PC-9 (cell line): ENCODE results near the gene LTK. TPM values are rescaled to one million over a fixed set of nuclear protein-coding genes. Genes with fewer than 3 reads are reported as not detected.

ENCODE experiments used
- BruUV-seq: library from RNA; stranded (reverse); fragments of 400-500 nt; replicated peaks from 2 replicates; lab custom pipeline; 2021; lab: Mats Ljungman, UMichigan
- CTCF ChIA-PET: fragments of 300-600 bp; sonication (Branson Sonifier 250); formaldehyde crosslinking; loops from one replicate; lab custom pipeline; 2022; ENCODE audit warnings: antibody characterized with exemption; lab: Charles Lee
- POLR2A ChIA-PET: fragments of 300-600 bp; sonication (Branson Sonifier 250); formaldehyde crosslinking; loops from one replicate; lab custom pipeline; 2022; ENCODE audit warnings: antibody characterized with exemption; ENCODE audit not compliant: unreplicated experiment; lab: Charles Lee
- DNase-seq, 2 experiments: peaks; one replicate each; pipeline versions ENCODE4 v3.0.0 to v3.0.0-alpha.2; 2015 to 2022; ENCODE audit warnings: mixed read lengths in 1 of 2
- H2AFZ ChIP-seq: fragments of 200-600 bp; sonication (generic); 2 replicates; pipeline ENCODE4 v1.8.1; 2017; ENCODE audit warnings: antibody characterized with exemption
- H3F3A ChIP-seq: fragments of 200-600 bp; sonication (generic); 2 replicates; pipeline ENCODE4 v1.8.1; 2017; ENCODE audit warnings: antibody characterized with exemption, mild to moderate bottlenecking, low read depth; ENCODE audit not compliant: insufficient read depth
- H3K27ac ChIP-seq: fragments of 200-600 bp; sonication (generic); 2 replicates; pipeline ENCODE4 v1.6.1; 2016; ENCODE audit warnings: mixed run types
- H3K27me3 ChIP-seq: fragments of 200-600 bp; sonication (generic); 2 replicates; pipeline ENCODE4 v1.6.1; 2016; ENCODE audit warnings: low read depth, mixed run types; ENCODE audit not compliant: insufficient read depth
- H3K36me3 ChIP-seq: fragments of 200-600 bp; sonication (generic); 2 replicates; pipeline ENCODE4 v1.6.1; 2016; ENCODE audit warnings: low read depth, mixed run types
- H3K4me1 ChIP-seq: fragments of 200-600 bp; sonication (generic); replicated peaks from 2 replicates; pipeline ENCODE4 v1.6.1; 2016; ENCODE audit warnings: mixed run types; ENCODE audit not compliant: insufficient read depth
- H3K4me2 ChIP-seq: fragments of 200-600 bp; sonication (generic); 2 replicates; pipeline ENCODE4 v1.6.1; 2017; ENCODE audit warnings: mixed run types
- H3K4me3 ChIP-seq: fragments of 200-600 bp; sonication (generic); 2 replicates; pipeline ENCODE4 v1.6.1; 2016; ENCODE audit warnings: mixed run types
- H3K79me2 ChIP-seq: fragments of 200-600 bp; sonication (generic); 2 replicates; pipeline ENCODE4 v1.6.1; 2017; ENCODE audit warnings: low read depth, mixed run types
- H3K9me2 ChIP-seq: fragments of 200-600 bp; sonication (generic); 2 replicates; pipeline ENCODE4 v1.8.1; 2017; ENCODE audit warnings: mild to moderate bottlenecking; ENCODE audit not compliant: insufficient read depth
- H3K9me3 ChIP-seq: fragments of 200-600 bp; sonication (generic); 2 replicates; pipeline ENCODE4 v1.8.1; 2016; ENCODE audit warnings: low read depth; ENCODE audit not compliant: insufficient read depth
- H4K20me1 ChIP-seq: fragments of 200-600 bp; sonication (generic); 2 replicates; pipeline ENCODE4 v1.8.1; 2017; ENCODE audit not compliant: insufficient read depth
- CTCF ChIP-seq: fragments of 200-600 bp; sonication (generic); conservative IDR thresholded peaks from 2 replicates; pipeline ENCODE4 v1.6.1; 2017; ENCODE audit warnings: mixed run types, antibody characterized with exemption, mild to moderate bottlenecking, moderate library complexity
- EZH2 ChIP-seq: fragments of 200-600 bp; sonication (generic); IDR thresholded peaks from 2 replicates; pipeline ENCODE4 v1.8.0; 2017; ENCODE audit warnings: antibody characterized with exemption, low read depth
- intact Hi-C: fragments of 100-400 bp; cut with micrococcal nuclease; formaldehyde crosslinking; loops from one replicate; pipeline ENCODE4 v1.10.0; 2022; ENCODE audit not compliant: unreplicated experiment
- total RNA-seq: library from RNA; stranded (reverse); gene quantifications from 2 replicates; pipeline ENCODE4 v1.2.3, GENCODE V29; 2021

LTK gene
- total RNA-seq, 1 experiment from 2014 or later = 0.11 TPM

- TF ChIP-seq CTCF = no peak
- no peak for TF ChIP-seq EZH2
- DNase-seq = no peak
- H2AFZ ChIP-seq = no peak overlapping the region
- H4K20me1 ChIP-seq = no peaks in the 10 kb centered on the region
- no peaks in the 10 kb centered on the region for H3K27me3 ChIP-seq
- H3K79me2 ChIP-seq = no peaks in the 10 kb centered on the region
- no peak overlapping the region for H3K27ac ChIP-seq
- H3K9me3 ChIP-seq = no peaks in the 10 kb centered on the region
- ChIA-PET CTCF (no interaction called here), POLR2A (interaction anchor here (0.7 kb wide), 1 partner anchor 292 kb away, joined by 4 read pairs; no protein-coding TSS in a partner anchor)
- intact Hi-C loops = loop anchor here (10.0 kb wide), 1 partner anchor 265 kb away; no protein-coding TSS in a partner anchor
- peaks cover 12% of the 10 kb centered on the region for H3F3A ChIP-seq
- H3K4me3 ChIP-seq = no peak overlapping the region
- peaks cover 17% of the 10 kb centered on the region for H3K4me1 ChIP-seq
- H3K4me2 ChIP-seq = no peak overlapping the region
- H3K9me2 ChIP-seq = no peaks in the 10 kb centered on the region
- no peaks in the 10 kb centered on the region for H3K36me3 ChIP-seq
- no TSS peak for BruUV-seq
These were observed 36.6 kb upstream of the LTK start for GRCh38 chr15:41550066-41550775.

GRCh38 chr15:41546851-41547786, 33.5 kb upstream of the LTK start:
- Histone ChIP-seq H3K4me3 (no peak overlapping the region), H3K79me2 (peaks cover 16% of the 10 kb centered on the region), H3K4me1 (peaks cover 20% of the 10 kb centered on the region), H2AFZ (no peak overlapping the region), H3K9me3 (no peaks in the 10 kb centered on the region), H4K20me1 (no peaks in the 10 kb centered on the region), H3F3A (peaks cover 18% of the 10 kb centered on the region), H3K36me3 (no peaks in the 10 kb centered on the region), H3K4me2 (peak overlapping the region; percentile 56), H3K27me3 (no peaks in the 10 kb centered on the region), H3K9me2 (no peaks in the 10 kb centered on the region), H3K27ac (peak overlapping the region; percentile 87)
- CTCF ChIA-PET = no interaction called here
- POLR2A ChIA-PET = interaction anchor here (0.7 kb wide), 1 partner anchor 155 kb away, joined by 3 read pairs; no protein-coding TSS in a partner anchor
- BruUV-seq = no TSS peak
- intact Hi-C loops = no loop called here
- no peak for TF ChIP-seq EZH2
- no peak for TF ChIP-seq CTCF
- peak; percentile 73 to 77 for DNase-seq

GRCh38 chr15:41545218-41545617, 31.6 kb upstream of the LTK start:
- intact Hi-C loops = no loop called here
- H3K9me3 ChIP-seq = no peaks in the 10 kb centered on the region

More at GRCh38 chr15:41545218-41545617, 31.6 kb upstream of the LTK start:
- Histone ChIP-seq H2AFZ (no peak overlapping the region), H3K79me2 (peaks cover 16% of the 10 kb centered on the region), H3K4me1 (peaks cover 20% of the 10 kb centered on the region), H3K4me3 (no peak overlapping the region), H3K4me2 (no peak overlapping the region; the same call in 1 of the 2 replicates), H3K9me2 (no peaks in the 10 kb centered on the region), H3K36me3 (no peaks in the 10 kb centered on the region), H3K27me3 (no peaks in the 10 kb centered on the region), H3K27ac (no peak overlapping the region), H3F3A (peaks cover 18% of the 10 kb centered on the region), H4K20me1 (no peaks in the 10 kb centered on the region)
- no peak for DNase-seq
- CTCF ChIA-PET = no interaction called here
- no peak for TF ChIP-seq CTCF
- TF ChIP-seq EZH2 = no peak
- POLR2A ChIA-PET = no interaction called here
- BruUV-seq = no TSS peak
